HTR-8/SVneo (cell line): ENCODE data around the gene IQCN.

Experiments used
- DNase-seq: peaks from one replicate; pipeline ENCODE4 v3.0.0; 2011; ENCODE audit warnings: low spot score, mixed read lengths; ENCODE audit not compliant: insufficient read length
- FAIRE-seq: peaks from 2 replicates; lab custom pipeline; 2011; peaks lifted over from hg19 to GRCh38; lab: Jason Lieb, UNC

IQCN gene

GRCh38 chr19:18307271-18307681 lies 33.0 kb upstream of the IQCN start:
- FAIRE-seq (no peak), DNase-seq (no peak)

DNA sequence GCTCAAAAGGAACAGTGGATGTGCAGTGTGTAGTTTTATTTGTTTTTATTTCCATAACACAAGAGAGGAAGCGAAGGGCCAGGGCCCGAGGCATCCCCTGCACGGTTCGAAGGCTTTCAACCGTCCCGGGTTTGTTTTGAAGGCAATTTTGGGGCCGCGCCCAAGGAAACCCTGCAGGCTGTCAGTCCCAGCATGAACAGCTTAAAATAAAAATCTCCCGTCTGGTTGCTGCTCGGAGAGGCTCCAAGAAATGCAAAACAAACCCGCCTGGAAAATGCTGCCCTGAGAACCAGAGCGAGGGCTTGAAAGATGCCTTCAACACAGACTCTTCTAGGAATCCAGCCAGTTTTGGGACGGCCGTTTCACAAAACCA lies 32.6 kb upstream of the IQCN start:
- DNase-seq (no peak), FAIRE-seq (no peak)

DNA sequence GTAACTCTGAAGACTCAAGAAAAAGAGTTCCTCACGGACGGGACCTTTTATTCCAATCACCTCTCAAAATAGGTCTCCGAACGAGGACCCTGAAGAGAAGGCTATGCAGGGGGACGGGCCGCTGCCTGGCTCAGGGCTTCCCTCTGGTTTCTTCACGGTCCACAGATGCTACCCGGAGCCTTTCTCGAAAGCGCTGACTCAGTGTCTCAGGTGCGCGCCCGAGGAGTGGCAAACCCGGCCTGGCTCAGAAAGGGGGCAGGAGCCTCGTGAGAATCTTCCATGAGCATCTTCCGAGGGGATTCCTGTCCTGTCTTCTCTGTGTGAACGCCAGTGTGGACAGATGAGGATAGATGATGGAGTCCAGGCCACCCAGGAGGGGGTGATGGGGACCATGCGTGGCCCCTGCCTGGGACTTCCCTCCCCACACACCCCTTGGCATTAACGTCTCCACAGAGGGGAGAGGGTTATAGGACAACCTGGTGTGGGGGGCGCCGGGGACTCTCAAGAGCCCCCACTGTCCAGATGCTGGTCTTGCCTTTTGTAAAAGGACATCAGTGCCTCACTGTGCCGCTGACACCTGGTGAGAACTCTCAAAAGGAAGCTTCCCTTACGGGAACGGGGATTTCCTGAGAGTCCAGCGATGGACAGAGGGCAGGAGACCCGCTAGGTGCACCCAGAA lies 32.1 kb upstream of the IQCN start:
- DNase-seq (no peak), FAIRE-seq (no peak)

DNA sequence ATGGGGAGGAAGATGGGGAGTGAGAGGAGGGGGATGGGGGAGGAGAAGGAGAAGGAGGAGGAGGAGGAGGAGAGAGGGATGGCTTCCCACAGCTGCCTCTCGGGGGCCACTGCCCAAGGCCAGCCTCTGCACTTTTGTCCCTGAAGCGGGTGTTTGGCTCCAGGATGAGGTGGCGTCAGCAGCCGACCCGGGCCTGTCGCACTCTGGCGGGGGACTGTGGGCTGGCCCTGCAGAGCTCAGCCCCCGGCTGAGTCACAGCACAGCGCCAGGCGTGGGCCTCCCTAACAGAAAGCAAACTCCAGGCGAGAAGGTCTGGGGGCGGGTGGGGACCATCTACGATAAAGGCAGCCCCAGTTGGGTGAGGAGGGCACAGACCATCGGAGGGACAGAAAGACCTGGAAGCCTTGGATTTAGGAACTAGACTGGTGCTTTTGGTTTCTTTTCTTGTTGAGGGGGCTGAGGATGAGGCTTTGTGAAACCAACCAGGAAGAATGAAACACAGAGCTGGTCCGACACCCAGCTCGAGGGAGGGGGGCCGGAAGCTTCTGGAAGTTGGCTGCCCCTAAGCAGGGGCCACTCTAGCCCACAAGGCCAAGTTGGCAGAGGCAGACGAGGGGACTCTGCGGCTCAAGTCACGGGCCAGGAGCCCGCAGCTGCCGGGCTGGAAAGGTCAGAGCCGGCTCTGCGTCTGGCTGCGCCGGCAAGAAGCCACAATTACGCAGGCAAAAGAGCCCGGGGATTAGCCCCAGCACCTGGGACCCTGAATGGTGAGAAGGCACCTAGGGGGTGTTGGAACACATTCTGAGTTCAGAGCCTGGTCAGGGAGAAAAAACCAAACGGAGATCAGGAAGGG lies 30.4 kb upstream of the IQCN start:
- FAIRE-seq (no peak), DNase-seq (peak; percentile 81)

GRCh38 chr19:18304208-18304457 lies 29.9 kb upstream of the IQCN start:
- FAIRE-seq, result no peak

DNA sequence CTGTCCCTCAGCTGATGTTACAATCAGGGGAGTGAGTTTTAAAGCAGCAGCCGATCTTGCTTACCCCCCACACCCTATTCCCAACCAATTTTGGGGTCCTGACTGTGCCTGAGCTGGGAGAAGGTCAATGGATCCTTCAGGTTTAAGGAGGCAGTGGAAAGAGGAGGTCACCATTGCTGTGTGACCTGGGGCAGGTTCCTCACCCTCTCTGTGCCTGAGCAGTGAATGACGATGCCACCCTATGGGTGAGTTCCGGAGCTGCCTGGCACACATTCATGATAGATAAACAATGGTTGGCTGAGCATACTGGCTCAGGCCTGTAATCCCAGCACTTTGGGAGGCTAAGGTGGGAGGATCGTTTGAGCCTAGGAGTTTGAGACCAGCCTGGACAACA lies 27.5 kb upstream of the IQCN start:
- FAIRE-seq, result no peak
- DNase-seq, result no peak

More at GRCh38 chr19:18304208-18304457, 29.9 kb upstream of the IQCN start:
- no peak for DNase-seq

- peak; percentile 16 for FAIRE-seq
- peak; percentile 64 for DNase-seq
These were observed 26.9 kb upstream of the IQCN start for GRCh38 chr19:18300930-18301717.

- FAIRE-seq (no peak), DNase-seq (no peak)
These were observed 25.4 kb upstream of the IQCN start for GRCh38 chr19:18299654-18300053.

GRCh38 chr19:18298601-18299000 lies 24.3 kb upstream of the IQCN start:
- DNase-seq (no peak), FAIRE-seq (no peak)

GRCh38 chr19:18297308-18297707 lies 23.1 kb upstream of the IQCN start:
- no peak for FAIRE-seq
- no peak for DNase-seq

DNA sequence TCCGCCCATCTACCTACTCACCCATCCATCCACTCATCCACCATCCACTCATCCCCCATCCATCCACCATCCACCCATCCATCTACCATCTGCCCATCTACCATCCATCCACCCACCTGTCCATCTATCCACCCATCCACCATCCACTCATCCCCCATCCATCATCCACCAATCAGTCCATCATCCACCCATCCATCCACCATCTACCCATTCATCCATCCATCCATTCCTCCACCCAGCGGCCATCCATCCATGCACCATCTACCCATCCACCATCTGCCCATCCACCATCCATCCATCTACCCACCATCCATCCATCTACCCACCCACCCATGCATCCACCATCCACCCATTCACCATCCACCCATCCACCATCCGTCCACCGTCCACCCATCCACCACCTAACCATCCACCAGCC lies 20.8 kb upstream of the IQCN start:
- peak; percentile 42 for FAIRE-seq
- DNase-seq, result no peak

DNA sequence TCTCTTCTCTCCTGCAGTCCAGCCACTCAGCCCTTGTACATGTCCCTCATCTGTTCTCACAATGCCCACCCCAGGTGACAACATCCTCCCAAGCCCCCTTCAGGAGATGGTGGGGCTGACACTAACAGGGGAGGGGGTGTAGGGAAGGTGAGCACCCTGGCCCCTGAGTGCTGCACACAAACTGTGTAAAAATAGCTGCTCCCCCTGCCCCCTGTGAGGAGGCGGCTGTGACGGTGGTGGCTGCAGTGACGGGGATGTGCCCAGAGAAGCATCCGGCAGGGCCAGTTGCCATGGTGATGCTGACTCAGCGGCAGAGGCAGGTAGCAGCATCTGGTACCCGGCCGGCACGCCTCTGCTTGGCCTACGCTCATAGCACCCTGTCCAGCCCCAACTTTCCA lies 20.2 kb upstream of the IQCN start:
- no peak for DNase-seq
- FAIRE-seq, result no peak

DNA sequence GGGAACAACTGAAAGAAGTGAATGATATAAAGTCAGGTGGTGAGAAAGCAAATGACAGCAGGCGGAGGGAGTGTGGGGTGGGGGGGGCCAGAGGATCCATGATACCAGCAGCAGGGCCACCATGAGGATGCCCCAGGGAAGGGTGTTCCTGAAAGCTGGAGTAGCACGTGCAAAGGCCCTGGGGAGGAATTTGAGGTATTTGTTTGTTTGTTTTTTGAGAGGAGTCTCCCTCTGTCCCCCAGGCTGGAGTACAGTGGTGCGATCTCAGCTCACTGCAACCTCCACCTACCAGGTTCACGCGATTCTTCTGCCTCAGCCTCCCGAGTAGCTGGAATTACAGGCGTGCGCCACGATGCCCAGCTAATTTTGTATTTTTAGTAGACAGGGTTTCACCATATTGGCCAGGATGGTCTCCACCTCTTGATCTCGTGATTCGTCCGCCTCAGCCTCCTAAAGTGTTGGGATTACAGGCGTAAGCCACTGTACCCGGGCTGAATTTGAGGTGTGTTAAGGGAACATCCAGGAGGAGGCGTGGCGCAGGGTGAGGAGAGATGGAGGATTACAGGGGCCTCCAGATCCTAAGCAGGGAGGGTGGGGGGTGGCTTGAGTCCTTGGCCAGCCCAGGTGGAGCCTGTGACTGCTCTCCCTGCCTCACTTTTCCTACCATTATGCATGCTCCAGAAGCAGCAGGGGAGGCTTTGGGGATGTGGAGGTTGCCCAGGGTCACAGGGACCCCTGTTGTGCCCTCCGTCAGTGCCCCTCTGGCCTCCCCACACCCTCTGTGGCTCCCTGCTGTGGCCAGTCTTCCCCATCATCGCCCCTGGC lies 19.6 kb upstream of the IQCN start:
- FAIRE-seq (no peak), DNase-seq (no peak)

DNA sequence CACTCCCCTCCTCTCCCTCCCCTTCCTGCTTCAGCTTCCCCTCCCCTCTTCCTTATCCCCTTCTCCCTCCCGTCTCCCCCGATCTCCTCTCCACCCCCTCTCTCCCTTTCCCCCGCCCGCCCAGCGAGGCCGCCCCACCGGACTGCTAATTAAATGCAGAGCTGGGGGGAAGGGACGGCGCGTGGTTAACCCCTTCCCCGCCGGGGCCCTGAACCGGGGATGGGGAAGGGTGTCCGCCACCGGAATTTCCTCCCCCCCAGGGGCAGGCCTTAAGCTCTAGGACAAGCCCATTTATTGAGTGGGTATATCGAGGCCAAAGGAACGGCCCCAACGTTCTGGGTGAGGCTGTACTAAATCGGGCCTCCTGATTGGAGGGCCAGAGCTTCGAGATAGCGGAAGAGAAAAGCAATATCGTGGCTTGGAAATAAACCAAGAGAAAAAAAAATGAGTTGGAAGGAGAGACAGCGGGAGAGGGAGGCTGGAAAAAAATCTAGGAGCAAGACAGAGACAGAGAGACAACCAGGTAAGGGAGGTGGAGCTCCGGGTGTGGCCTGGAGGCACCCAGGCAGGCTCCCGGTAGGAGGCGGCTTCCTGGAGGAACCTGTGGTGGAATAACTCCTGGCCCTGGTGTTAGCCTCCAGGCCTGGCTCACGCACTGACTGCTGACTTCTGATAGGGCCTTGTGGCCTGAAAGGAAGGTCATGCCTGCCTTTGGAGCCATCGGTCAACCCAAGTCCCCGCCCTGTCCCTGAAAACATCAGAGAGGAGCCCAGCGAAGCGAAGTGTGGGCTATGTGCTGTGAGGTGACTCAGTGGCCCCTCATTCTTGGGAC lies 18.8 kb upstream of the IQCN start:
- DNase-seq (peak; percentile 71), FAIRE-seq (peak; percentile 16)

- DNase-seq, result no peak
- no peak for FAIRE-seq
These were observed 18.2 kb upstream of the IQCN start for GRCh38 chr19:18292462-18292809.

GRCh38 chr19:18291590-18292461 lies 17.6 kb upstream of the IQCN start:
- peak; percentile 82 for DNase-seq
- FAIRE-seq, result peak; percentile 77

DNA sequence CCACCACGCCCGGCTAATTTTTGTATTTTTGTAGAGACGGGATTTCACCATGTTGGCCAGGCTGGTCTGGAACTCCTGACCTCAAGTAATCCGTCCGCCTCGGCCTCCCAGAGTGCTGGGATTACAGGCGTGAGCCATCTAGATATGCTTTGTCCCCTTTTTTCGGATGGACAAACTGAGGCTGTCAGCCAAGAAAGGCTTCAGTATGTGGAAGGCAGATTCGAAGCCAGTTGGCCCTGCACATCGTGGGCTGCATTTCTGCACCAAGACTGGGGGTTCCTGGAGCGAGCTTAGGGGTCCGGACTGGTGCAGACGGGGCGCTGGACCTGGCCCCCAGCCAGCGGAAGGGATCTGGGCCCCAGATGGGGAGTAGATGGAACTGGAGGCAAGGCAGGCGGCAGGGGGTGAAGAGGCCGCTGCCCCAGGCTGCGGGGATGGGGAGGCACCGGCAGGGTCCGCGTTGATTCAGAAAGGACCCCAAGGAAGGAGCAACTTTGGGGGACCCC lies 16.8 kb upstream of the IQCN start:
- FAIRE-seq, result no peak

DNA sequence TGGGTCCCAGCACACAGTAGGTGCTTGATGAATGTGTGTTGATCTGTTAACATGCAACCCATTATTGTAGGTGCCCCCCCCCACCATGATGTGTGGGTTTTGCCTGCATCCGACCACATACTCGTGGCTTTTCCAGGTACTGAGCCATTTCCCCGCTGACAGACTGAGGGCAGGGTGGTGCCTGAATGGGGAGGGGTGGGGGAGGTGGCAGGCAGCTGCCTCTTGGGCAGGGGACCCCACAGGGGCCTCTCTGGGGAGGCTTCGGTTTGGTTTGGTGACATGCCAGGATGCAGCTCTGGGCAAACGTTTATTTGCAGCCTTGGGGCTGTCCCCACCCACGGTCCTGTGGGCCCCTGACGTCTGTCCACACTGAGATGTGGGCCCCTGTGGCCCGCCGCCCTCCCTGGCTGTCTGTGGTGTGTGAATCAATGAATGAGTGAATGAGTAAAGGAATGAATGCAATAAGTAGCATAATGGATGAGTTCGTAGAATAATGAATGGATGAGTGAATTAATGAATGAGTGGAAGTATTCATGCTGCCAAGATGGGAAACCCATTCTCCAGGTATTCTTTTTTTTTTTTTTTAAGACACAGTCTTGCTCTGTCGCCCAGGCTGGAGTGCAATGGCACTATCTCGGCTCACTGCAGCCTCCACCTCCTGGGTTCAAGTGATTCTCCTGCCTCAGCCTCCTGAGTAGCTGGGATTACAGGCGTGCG lies 16.2 kb upstream of the IQCN start:
- no peak for DNase-seq
- no peak for FAIRE-seq

More for the DNA sequence above, 16.8 kb upstream of the IQCN start:
- no peak for DNase-seq
